Activated T-cell treated with anti-CD3 and anti-CD28 coated beads, Interleukin-2, amount 50 U/mL, for 1 hour (primary cell): ENCODE measurements around the gene C1orf141.
A peak's percentile ranks its signal among the peaks of the same experiment; 100 is the strongest.
"Not testable (repeated sequence)": the region's sequence is repeated elsewhere in the genome, so short reads cannot be mapped to it uniquely, and the experiment has no call there.

Experiments
- DNase-seq: peaks from one replicate; pipeline ENCODE4 v3.0.0-alpha.2; 2020

Gene C1orf141

DNA sequence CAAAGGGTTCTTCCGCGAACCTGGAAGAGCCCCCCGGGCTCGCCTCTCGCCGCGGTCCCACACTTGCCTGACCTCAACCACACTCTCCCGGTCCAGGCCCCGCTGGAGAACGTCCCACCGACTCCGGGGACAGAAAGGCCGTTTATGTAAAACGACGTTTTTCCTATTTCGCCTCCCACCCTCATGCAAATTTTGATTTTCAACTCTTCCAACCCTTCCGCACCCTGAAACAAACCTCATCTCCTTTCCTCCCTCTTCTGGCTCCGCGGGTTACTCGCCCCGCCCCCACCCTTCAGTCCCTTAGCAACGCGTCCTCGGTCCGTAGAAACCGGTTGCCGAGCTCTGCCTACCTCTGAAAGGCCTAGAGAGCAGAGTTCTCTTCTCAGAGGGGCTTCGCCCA, at the start of gene C1orf141:
C1orf141 (minus strand) TSS at position 276 of the 400 bp plus-strand sequence. CDS start 7,730 bp downstream, outside the sequence.
- DNase-seq: no peak

DNA sequence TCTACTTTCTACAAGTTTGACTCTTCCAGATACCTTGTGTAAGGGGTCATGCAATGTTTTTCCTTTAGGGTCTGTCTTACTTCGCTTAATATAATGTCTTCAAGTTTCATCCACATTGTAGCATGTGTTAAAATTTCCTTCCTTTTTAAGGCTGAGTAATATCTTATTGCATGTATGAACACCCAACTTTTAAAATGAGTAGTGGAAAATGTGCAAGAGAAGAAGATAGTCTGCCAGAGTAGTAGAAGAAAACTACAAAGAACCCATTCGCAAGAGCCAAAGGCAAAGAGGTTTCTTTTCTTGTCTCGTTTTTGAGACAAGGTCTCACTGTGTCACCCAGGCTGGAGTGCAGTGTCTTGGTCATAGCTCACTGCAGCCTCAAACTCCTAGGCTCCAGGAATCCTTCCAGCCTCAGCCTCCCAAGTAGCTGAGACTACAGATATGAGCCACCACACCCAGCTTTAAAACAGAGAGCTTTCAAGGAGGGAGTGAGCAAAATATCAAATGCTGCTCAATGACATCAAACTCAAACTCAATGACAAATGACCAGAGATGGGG, 40.8 kb upstream of the C1orf141 start:
- no peak for DNase-seq

DNA sequence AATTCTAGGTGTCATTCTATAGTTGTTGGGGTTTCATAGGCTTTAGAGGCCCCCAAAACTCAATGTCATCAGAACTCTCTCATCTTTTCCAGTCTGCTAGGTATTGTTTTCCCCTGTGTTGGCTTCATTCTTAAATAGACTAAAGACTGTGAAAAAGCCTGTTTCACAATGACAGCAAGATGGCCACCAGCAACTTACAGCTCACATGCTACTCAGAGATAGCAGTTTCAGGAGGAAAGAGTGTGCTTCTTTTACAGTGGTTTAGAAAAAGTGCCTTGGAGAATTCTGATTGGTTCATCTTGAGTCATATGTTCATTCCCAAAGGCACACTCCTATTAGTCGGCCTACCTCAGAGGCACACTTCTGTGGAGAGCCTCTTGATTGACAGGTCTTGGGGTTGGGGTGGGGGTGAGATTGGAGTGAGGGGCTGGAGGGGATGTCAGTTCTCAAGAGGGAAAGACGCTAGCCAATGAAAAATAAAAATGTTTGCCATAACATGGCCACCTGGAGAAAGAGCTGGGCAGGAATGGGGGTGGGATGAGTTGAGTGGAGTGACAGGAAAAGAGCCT, 40.0 kb upstream of the C1orf141 start:
- no peak for DNase-seq

DNA sequence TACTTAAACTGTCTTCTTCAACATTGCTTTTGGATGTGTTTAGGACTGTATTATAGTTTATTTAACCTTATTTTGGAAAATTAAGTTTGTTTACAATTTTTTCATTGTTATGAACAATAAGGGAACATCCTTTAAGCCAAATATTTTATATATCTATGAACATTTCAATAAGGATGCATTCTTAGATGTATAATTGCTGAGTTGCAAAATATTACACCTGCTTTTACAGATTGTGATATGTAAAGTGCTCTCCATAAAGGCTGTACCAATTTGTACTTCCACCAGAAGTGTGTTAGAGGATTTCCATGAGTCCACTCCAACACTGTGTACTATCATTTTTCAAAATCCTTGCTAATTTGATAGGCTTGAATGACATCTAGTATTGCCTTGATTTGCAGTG, 39.2 kb upstream of the C1orf141 start:
- DNase-seq: no peak

DNA sequence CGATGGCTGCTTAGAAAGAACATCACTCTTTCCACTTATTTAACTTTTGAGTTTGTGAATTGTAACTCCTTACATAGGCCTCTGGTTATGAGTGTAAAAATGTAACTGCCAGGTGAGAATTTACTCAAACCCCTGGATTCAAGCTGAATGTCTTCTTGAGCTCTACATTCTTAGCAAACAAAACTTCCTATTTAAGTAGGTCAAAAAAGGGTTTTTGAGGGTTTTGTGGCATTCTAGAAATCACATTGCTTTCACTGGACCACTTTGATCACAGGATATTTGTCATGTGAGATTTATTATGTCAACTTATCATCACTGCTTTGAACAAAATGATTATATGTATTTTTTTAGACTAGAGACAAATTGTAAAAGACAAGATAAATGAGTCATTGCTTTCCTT, 37.2 kb upstream of the C1orf141 start:
- DNase-seq: no peak

DNA sequence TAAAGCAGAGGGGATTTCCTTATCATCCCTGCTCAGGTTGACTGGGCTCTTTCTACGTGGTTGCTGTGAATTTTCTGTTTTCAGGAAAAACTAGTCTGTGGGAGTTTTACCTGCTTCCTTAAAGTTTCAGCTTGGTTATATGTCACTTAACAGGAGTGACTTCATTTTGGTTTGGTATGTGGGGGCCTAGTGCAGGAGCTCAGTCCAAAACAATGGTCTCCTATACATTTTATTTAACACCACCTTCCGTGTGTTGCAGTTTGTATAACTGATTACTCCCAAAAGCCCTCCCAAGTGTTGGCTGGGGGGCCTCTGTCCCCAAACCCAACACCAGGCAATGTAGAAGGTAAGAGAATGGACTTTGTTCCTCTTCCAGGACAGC, 36.8 kb upstream of the C1orf141 start:
- no peak for DNase-seq

DNA sequence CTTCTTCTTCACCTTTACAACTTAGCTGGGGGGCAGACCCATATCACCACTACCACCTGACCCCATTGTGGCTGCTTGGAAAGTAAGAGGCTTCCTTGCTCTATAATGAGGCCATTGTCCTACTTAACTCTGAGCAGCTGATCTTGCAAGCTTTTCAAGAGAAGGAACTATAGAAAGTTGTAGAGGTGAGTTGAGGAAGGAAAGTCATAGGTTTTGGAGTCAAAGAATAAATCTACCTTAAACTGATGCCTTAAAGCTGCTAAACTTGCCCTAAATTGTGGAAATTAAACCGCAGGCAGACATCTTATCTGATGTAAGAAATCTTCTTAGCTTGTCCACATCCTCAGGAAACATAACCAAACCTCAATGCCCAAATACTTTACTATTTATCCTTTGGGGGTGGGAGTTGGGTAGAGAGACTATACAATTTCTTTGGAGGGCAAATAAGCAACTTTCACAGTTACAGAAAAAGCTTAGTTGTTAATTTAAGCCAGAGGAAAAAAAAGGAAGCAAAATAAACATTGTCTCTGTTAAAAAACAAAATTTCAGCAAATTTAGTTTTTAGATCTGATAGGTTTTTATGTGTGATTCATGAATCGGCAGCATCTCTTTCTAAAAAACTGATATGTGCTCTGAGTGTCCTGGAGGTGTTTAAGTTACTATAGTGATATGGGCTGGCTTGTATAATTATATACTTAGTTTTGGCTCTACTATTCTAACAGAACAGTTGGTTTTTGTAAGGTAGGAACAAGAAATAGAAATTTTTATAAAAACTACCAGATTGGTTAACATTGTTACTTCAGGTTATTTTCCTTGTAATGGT, 36.2 kb upstream of the C1orf141 start:
- DNase-seq: no peak

DNA sequence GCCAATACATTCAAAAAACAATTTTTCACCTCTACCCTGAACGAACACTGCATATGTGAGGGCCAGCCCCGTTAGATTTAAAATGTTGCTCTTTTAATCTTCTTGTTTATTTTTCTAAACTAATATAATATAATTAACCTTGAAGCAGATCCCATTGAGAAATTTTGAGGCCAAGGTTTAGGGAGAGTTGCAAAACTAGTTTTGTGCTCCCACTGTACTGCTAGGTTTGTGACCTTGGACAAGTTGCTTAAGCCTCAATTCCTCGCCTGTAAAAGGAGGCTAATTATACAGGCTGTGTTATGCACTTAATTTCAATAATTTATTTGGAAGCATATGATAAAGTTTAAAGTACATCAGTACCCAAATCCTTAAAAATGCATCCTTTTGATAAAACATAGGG, 35.2 kb upstream of the C1orf141 start:
- DNase-seq: no peak

DNA sequence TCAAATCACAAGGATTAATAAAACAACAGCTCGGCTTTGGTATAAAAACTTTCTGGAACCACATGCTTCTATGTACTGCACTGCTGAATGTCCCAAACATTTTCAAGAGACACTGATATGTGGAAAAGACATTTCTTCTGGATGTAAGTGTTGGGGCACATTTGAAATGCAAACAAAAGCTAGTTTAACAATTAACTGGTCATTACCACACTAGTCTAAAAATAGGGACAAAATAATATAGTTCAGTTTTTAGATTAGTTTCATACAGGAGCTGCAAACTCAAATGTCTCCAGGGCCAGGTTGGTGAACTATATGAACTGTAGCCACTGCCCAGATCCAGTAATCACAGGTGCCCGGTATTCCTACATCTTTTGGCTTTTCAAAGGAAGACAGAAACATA, 34.7 kb upstream of the C1orf141 start:
- no peak for DNase-seq

DNA sequence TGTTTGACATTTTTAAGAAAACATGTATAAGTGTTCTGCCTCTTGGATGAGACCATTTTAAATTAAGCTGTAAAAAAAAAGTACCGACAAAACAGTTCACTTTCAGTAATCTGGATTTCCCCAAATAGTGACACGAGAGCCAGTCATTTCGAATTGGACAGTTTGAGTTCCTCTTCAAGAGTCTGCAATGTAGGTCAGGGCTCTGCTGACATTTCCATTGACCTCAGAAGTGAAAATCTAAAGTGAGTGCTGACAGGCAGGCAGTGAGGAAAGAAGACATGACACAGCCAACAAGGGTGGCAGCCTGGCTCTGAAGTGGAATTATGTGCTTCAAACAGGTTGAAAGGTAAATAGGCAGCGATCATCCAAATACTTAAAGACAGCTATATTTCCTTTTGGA, 31.4 kb upstream of the C1orf141 start, which contains the start of gene IL23R:
IL23R (plus strand) TSS at position 259 of the 400 bp plus-strand sequence. CDS start 1,667 bp downstream, outside the sequence.
- DNase-seq: no peak

DNA sequence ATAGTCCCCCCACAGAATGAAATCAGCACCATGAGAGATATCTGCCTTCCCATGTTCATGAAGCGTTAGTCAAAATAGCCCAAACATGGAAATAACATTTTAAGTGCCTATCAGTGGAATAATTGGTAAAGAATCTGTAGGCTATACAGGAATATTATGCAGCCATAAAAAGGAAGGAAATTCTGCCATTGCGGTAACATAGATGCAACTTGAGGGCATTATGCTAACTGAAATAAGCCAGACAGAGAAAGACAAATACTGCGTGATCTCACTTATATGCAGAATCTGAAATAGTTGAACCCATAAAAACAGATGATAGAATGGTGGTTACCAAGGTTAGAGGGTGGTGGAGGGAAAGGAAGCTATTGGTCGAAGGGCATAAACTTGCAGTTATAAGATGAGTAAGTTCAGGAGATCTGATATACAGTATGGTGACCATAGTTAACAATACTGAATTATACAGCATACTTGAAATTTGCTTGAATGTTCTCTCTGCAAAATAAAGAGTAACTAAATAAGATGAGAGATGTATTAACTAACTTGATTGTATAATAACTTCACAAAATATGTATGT, 30.8 kb upstream of the C1orf141 start:
- no peak for DNase-seq

DNA sequence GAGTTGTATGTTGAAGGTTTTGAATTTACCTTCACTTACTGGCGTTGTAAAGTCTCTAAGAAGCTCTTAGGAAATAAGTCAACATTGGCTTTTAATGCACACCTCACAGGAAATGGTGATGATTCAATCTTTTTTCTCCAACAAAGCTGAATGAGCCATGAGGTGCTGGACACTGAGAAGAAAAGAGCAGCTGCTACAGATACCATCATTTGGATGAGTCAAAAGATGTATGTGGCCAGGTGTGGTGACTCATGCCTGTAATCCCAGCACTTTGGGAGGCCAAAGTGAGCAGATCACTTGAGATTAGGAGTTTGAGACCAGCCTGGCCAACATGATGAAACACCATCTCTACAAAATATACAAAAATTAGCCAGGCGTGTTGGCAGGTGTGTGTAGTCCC, 28.2 kb upstream of the C1orf141 start:
- no peak for DNase-seq

DNA sequence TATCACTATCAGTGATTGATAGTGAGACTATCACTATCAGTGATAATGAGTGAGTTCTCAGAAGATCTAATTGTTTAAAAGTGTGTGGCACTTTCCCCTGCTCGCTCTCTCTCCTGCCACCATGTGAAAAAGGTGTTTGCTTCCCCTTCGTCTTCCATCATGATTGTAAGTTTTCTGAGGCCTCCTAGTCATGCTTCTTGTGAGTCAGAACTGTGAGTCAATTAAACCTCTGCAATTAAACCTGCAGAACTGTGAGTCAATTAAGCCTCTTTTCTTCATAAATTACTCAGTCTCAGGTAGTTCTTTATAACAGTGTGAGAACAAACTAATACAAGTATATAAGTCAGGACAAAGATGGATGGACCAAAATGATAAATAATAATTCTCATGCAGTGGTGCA, 24.5 kb upstream of the C1orf141 start:
- no peak for DNase-seq

DNA sequence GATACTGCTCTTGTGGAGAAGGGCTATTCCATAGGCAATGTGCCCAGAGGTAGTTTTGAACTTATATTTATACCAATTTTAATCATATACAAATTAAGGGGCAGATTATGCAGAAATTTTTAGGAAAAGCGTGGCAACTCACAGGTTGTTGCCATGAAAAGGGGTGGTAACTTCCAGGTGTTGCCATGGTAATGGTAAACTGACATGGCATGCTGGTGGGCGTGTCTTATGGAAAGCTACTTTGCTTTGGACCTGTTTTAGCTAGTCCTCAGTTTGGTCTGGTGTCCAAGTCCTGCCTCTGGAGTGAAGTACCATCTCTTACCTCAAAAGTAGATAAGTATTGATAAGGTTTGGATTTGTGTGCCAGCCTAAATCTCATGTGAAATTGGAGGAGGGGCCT, 23.6 kb upstream of the C1orf141 start:
- no peak for DNase-seq

DNA sequence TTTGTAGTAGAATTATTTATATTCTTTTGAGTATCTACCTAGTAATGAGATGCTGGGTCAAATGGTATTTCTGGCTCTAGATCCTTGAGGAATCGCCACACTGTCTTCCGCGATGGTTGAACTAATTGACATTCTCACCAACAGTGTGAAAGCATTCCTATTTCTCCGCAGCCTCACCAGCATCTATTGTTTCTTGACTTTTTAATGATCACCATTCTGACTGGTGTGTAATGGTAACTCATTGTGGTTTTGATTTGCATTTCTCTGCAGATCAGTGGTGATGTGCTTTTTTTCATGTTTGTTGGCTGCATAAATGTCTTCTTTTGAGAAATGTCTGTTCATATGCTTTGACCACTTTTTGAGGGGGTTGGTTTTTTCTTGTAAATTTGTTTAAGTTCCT, 16.2 kb upstream of the C1orf141 start:
- DNase-seq: no peak

DNA sequence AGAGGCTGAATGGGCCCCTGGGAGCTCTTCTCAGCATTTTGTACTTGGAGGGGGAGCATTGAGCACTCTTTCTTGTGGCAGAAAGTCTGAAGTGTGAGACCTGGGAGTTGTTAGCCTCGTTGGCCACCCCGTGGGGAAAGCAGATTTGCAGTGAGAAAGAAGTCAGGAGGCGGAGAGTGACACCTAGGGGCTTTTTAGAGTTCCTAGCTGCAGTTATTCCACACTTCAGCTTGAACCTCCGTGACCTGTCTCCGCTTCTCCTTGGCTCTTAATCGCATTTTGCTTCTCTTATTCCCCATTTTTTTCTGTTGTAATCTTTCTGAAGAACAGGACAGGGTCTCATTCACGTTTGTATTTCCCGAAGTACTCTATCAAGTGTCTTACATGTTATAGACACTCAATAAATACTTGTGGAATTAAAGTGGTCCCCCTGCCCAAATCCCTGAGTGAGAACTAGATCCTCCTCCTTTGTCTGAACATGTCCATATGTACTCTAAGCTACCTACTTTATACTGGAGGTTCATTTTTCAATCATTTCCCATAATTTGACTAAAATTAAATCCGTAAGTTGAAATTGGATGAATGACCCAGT, 14.5 kb upstream of the C1orf141 start:
- peak; percentile 56 for DNase-seq

DNA sequence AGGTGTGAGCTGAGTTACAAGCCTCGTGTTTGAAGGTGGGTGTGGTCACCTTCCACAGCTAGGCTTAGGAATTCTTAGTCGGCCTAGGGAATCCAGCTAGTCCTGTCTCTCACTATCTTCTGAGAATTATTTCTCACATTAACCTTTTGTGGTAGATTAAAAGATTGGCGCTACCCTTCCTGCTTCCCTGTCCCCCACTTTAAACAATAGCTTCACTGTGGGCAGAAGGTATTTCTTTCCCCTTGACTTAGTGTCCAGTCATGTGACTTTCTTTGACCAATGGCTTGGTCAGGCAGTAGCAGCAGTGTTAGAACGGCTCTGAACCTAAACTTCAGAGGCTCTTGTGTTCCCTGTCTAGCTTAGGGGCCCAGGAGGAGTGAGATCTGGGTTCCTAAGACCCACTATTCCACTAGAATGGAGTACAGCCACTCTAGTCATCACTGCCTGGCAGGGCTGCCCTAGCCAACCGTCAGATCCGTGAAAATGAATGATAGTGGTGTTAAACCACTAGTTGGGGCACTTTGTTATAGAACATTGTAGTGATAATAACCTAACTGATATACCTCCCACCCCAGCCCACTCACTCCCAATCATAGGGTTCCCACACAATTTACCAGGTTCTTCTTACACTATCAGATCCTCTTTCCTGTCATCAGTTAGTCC, 13.9 kb upstream of the C1orf141 start:
- no peak for DNase-seq

DNA sequence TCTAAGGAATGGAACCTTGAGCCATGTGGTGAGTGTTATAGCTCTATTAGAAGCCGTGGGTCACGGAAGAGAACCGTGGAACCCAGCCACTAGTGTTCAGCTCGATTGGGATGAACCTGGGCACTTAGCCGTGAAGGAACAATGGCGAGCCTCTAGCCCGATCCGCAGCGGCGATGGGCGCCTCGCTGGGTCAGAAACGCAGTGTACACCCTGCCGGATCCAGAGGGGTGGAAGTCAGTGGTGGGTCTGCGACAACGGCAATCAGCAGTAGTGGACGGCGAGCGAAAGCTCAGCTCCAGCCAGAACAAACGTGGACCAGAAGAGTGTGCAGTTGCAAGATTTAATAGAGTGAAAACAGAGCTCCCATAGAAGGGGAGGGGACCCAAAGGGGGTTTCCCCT, 13.2 kb upstream of the C1orf141 start:
- not testable (repeated sequence) for DNase-seq

DNA sequence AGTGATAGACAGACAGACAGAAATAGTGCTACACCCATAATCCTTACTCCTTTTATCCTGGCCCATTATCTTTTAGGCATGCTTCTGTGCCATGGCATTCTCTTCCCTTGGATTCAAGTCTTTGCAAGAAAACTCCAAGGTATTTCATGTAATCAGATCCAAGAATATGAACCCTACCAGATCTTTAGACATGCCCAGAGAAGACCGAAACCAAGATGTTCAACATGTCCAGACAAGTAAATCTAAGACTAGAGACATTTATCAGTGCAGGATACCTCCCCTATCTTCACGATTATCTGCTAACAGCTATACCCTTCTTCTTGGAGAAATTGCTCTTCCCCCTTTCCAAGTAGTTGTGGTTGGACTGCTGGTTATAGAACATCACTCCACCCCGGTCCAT, 11.8 kb upstream of the C1orf141 start:
- no peak for DNase-seq

DNA sequence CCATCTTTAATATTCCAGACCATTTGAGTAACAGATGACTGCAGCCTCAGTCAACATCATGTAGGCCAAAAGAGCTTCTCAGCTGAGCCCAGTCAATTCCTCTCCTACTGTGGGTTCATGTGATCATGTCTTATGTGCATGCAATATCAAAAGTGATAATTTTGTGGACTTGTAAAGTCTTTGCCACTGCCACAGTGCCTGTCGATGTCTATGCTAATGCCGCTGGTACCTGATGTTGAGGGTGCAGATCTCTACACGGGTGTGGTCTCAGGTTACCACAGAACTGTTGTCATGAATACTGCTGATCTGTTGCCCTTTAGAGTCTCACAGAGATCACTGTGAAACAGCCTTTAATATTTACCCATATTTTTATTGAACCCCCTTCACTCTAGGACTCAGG, 11.3 kb upstream of the C1orf141 start:
- no peak for DNase-seq

DNA sequence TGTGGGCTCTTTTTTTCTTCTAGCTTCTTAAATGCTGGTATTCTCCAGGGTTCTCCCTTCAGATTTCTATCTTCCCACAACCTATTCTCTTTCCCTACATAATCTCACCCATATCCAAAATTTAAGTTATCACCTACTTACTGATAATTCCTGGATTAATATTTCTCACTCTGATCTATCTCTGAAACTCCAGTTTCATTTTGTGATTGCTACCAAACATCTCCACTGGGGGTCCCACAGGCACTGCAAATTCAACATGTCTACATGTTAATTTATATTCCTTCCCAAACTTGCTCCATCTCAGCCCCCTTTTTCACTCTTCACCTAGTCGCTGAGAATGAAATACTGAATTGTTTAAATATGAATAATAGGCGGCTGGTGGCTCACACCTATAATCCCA, 9.9 kb upstream of the C1orf141 start:
- DNase-seq: no peak

DNA sequence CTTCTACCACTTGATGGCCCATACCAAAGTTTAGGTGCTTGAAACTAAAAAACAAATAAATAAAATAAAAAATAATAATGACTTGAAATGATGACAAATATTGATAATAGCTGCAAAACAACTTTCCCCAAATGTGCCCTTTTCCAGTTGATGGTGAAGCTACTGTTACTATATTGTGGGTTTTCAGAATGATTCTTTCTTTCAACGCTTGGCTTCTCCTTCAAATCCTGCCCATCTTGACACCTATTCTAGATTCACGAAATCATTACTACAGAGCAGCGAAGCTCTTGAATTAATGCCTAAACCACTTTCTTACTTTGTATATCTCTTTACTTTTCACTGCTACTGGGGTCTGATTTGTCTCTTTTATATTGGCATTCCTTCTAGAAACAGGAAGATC, 9.2 kb upstream of the C1orf141 start:
- no peak for DNase-seq

DNA sequence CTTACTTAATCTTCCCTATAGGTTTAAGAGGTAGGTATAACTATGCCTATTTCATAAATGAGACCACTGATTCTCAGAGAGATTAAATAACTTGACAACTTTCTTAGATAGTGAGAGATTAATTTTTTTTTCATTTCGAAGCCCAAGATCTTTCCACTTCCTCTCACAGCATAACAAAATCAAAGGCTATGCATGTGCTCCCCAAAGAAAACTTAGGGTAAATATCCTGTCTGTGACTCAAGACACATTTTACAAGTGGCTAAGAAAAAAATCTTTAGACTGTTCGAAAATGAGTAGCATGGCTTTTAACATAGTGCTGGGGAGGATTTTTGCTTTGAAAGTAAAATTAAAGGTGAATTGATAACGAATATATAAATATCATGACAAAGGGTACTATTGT, 8.2 kb upstream of the C1orf141 start:
- DNase-seq: no peak
